Measurements from ENCODE around the gene ABCC4.

DNA sequence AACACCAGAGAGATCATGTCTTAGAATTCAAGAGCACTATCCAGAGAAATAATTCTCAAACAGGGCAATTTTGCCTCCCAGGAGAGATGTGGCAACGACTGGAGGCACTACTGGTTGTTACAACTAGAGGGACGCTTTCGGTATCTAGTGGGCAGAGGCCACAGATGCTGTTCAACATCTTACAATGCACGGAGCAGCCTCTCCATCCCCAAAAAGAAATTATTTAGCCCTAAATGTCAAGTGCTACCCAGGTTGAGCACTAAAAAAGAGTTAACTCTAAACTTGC lies 78.6 kb downstream of the ABCC4 start:
- TF ChIP-seq, protein P1, sequence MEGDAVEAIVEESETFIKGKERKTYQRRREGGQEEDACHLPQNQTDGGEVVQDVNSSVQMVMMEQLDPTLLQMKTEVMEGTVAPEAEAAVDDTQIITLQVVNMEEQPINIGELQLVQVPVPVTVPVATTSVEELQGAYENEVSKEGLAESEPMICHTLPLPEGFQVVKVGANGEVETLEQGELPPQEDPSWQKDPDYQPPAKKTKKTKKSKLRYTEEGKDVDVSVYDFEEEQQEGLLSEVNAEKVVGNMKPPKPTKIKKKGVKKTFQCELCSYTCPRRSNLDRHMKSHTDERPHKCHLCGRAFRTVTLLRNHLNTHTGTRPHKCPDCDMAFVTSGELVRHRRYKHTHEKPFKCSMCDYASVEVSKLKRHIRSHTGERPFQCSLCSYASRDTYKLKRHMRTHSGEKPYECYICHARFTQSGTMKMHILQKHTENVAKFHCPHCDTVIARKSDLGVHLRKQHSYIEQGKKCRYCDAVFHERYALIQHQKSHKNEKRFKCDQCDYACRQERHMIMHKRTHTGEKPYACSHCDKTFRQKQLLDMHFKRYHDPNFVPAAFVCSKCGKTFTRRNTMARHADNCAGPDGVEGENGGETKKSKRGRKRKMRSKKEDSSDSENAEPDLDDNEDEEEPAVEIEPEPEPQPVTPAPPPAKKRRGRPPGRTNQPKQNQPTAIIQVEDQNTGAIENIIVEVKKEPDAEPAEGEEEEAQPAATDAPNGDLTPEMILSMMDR (IDR thresholded peaks at IDR 0.05; ENCODE audit: low read depth, low read length), result no peak
- no peak for TF ChIP-seq EZH2phosphoT487 (IDR thresholded peaks at IDR 0.05; ENCODE audit: low read depth)
